K562 (cell line): ENCODE data around the gene THAP9. TPM values are rescaled to one million over a fixed set of nuclear protein-coding genes. Genes with fewer than 3 reads are reported as not detected.
A peak's percentile ranks its signal among the peaks of the same experiment; 100 is the strongest.

Source experiments
- CHCHD3 ChIP-seq: fragments of 250-450 bp; sonication (Bioruptor Pico); IDR thresholded peaks from 2 replicates; pipeline ENCODE4 v2.1.2; 2022; ENCODE audit warnings: mild to moderate bottlenecking
- FOXJ2 ChIP-seq: fragments of 200-800 bp; sonication (Bioruptor generic); IDR thresholded peaks from 2 replicates; pipeline ENCODE4 v1.6.1; 2016; ENCODE audit warnings: missing genetic modification characterization, missing compliant biosample characterization
- GATAD2B ChIP-seq: fragments of 450-650 bp; IDR thresholded peaks from 2 replicates; pipeline ENCODE4 v1.6.1; 2017; ENCODE audit warnings: mild to moderate bottlenecking, borderline replicate concordance
- HDAC2 ChIP-seq: fragments of 450-650 bp; IDR thresholded peaks from 2 replicates; pipeline ENCODE4 v1.6.1; 2016; ENCODE audit warnings: mild to moderate bottlenecking
- KLF13 ChIP-seq: fragments of 450-650 bp; IDR thresholded peaks from 2 replicates; pipeline ENCODE4 v1.6.1; 2016; ENCODE audit warnings: missing genetic modification characterization, low read depth, mild to moderate bottlenecking, missing compliant biosample characterization, moderate library complexity, borderline replicate concordance
- MTA2 ChIP-seq: fragments of 450-650 bp; IDR thresholded peaks from 2 replicates; pipeline ENCODE4 v1.6.1; 2016; ENCODE audit warnings: low read depth
- NELFE ChIP-seq: IDR thresholded peaks from 2 replicates; pipeline ENCODE4 v1.6.1; 2011; ENCODE audit warnings: mild to moderate bottlenecking; ENCODE audit not compliant: insufficient read depth, insufficient read length
- ZNF239 ChIP-seq: fragments of 250-450 bp; sonication (Bioruptor Pico); IDR thresholded peaks from 2 replicates; pipeline ENCODE4 v1.4.0; 2020; ENCODE audit warnings: mild to moderate bottlenecking
- ZNF583 ChIP-seq: fragments of 250-450 bp; sonication (Bioruptor Pico); IDR thresholded peaks from 2 replicates; pipeline ENCODE4 v1.4.0; 2020
- polyA plus RNA-seq, 8 experiments: library from polyadenylated mRNA; depleted of rRNA in 4 of 8; stranded (reverse) in 5 of 8; unstranded in 3 of 8; fragments of >200 nt; fragmentation: Nextera tagmentation in 2 of 8; fragmentation: Illumina TruSeq in 1 of 8; extraction: Ambion mirVana in 2 of 8; extraction: Trizol in 1 of 8; gene quantifications; 2 replicates each; pipeline versions ENCODE4 v1.2.1 to v1.2.3, GENCODE V29; 2011 to 2014; ENCODE audit warnings: inconsistent platforms in 1 of 8, missing spikeins in 1 of 8
- total RNA-seq, 7 experiments: library from RNA; depleted of rRNA in 6 of 7; stranded (reverse); fragments of >200 nt in 6 of 7; fragmentation: Illumina TruSeq in 2 of 7; extraction: Trizol in 2 of 7; gene quantifications; 2 replicates each; pipeline versions ENCODE4 v1.2.1 to v1.2.3, GENCODE V29; 2011 to 2021; ENCODE audit warnings: low replicate concordance in 1 of 7
- TF ChIP-seq, protein P1 (sequence below): fragments of 250-450 bp; sonication (Bioruptor Pico); IDR thresholded peaks from 2 replicates; pipeline ENCODE4 v1.5.0; 2022; ENCODE audit warnings: mild to moderate bottlenecking
- TF ChIP-seq, protein P2 (sequence below): fragments of 450-650 bp; formaldehyde crosslinking; IDR thresholded peaks from 2 replicates; pipeline ENCODE4 v1.4.0; 2020; ENCODE audit warnings: mild to moderate bottlenecking, moderate library complexity
- TF ChIP-seq, protein P3 (sequence below), 2 experiments: fragments of 450-650 bp; IDR thresholded peaks; 2 replicates each; pipeline ENCODE4 v1.6.1; 2016; ENCODE audit warnings: mild to moderate bottlenecking in 2 of 2, borderline replicate concordance in 1 of 2, low read depth in 1 of 2, moderate library complexity in 1 of 2
- TF ChIP-seq, protein P4 (sequence below): fragments of 250-450 bp; sonication (Bioruptor Pico); IDR thresholded peaks from 2 replicates; pipeline ENCODE4 v1.4.0; 2020; ENCODE audit warnings: mild to moderate bottlenecking

Gene THAP9
- total and polyA plus RNA-seq, 9 of the 15 experiments (the other 6 are each of a cell fraction or from before 2014, with no cell fraction given): 3.4 to 7.0 (median 5.4) TPM

DNA sequence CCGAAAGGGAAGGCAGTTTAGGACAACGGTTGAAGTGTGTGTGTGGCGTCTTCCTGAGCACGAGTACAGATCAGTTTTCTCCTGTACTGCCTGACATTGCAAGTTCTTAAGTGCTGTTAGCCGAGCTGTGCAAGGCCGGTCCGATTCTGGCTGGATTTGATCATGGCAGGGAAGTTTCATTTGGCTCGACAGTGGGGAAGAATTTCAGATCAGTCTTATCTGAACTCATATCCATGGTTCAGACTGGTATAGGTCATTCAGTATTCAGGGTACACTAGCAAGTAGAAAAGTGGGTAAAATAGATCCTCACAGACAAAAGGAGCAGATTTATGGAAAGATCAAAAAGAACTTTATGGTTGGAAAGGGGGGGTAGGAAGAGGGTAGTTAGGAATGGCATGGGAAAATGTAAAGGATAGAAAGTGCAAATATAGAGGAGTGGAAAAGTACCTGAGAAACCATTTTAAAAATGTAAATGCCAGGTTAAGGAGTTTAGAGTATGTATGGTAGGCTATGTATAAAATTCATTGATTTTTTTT lies 716 bp downstream of the THAP9 start (continued):
- TF ChIP-seq, protein P1, sequence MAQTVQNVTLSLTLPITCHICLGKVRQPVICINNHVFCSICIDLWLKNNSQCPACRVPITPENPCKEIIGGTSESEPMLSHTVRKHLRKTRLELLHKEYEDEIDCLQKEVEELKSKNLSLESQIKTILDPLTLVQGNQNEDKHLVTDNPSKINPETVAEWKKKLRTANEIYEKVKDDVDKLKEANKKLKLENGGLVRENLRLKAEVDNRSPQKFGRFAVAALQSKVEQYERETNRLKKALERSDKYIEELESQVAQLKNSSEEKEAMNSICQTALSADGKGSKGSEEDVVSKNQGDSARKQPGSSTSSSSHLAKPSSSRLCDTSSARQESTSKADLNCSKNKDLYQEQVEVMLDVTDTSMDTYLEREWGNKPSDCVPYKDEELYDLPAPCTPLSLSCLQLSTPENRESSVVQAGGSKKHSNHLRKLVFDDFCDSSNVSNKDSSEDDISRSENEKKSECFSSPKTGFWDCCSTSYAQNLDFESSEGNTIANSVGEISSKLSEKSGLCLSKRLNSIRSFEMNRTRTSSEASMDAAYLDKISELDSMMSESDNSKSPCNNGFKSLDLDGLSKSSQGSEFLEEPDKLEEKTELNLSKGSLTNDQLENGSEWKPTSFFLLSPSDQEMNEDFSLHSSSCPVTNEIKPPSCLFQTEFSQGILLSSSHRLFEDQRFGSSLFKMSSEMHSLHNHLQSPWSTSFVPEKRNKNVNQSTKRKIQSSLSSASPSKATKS (CRISPR knock-in tag): no peak
- TF ChIP-seq GATAD2B (no peak), ZNF239 (no peak), HDAC2 (0 out of 2 replicates have a peak, but pooled peaks have one; percentile 4), ZNF583 (CRISPR knock-in tag) (no peak), CHCHD3 (CRISPR knock-in tag) (no peak), NELFE (no peak), MTA2 (peak; percentile 28; the same call in 1 of the 2 replicates), KLF13 (tag) (no peak), FOXJ2 (tag) (no peak)
- TF ChIP-seq, protein P2, sequence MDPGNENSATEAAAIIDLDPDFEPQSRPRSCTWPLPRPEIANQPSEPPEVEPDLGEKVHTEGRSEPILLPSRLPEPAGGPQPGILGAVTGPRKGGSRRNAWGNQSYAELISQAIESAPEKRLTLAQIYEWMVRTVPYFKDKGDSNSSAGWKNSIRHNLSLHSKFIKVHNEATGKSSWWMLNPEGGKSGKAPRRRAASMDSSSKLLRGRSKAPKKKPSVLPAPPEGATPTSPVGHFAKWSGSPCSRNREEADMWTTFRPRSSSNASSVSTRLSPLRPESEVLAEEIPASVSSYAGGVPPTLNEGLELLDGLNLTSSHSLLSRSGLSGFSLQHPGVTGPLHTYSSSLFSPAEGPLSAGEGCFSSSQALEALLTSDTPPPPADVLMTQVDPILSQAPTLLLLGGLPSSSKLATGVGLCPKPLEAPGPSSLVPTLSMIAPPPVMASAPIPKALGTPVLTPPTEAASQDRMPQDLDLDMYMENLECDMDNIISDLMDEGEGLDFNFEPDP (CRISPR knock-in tag): no peak
- TF ChIP-seq, protein P3, sequence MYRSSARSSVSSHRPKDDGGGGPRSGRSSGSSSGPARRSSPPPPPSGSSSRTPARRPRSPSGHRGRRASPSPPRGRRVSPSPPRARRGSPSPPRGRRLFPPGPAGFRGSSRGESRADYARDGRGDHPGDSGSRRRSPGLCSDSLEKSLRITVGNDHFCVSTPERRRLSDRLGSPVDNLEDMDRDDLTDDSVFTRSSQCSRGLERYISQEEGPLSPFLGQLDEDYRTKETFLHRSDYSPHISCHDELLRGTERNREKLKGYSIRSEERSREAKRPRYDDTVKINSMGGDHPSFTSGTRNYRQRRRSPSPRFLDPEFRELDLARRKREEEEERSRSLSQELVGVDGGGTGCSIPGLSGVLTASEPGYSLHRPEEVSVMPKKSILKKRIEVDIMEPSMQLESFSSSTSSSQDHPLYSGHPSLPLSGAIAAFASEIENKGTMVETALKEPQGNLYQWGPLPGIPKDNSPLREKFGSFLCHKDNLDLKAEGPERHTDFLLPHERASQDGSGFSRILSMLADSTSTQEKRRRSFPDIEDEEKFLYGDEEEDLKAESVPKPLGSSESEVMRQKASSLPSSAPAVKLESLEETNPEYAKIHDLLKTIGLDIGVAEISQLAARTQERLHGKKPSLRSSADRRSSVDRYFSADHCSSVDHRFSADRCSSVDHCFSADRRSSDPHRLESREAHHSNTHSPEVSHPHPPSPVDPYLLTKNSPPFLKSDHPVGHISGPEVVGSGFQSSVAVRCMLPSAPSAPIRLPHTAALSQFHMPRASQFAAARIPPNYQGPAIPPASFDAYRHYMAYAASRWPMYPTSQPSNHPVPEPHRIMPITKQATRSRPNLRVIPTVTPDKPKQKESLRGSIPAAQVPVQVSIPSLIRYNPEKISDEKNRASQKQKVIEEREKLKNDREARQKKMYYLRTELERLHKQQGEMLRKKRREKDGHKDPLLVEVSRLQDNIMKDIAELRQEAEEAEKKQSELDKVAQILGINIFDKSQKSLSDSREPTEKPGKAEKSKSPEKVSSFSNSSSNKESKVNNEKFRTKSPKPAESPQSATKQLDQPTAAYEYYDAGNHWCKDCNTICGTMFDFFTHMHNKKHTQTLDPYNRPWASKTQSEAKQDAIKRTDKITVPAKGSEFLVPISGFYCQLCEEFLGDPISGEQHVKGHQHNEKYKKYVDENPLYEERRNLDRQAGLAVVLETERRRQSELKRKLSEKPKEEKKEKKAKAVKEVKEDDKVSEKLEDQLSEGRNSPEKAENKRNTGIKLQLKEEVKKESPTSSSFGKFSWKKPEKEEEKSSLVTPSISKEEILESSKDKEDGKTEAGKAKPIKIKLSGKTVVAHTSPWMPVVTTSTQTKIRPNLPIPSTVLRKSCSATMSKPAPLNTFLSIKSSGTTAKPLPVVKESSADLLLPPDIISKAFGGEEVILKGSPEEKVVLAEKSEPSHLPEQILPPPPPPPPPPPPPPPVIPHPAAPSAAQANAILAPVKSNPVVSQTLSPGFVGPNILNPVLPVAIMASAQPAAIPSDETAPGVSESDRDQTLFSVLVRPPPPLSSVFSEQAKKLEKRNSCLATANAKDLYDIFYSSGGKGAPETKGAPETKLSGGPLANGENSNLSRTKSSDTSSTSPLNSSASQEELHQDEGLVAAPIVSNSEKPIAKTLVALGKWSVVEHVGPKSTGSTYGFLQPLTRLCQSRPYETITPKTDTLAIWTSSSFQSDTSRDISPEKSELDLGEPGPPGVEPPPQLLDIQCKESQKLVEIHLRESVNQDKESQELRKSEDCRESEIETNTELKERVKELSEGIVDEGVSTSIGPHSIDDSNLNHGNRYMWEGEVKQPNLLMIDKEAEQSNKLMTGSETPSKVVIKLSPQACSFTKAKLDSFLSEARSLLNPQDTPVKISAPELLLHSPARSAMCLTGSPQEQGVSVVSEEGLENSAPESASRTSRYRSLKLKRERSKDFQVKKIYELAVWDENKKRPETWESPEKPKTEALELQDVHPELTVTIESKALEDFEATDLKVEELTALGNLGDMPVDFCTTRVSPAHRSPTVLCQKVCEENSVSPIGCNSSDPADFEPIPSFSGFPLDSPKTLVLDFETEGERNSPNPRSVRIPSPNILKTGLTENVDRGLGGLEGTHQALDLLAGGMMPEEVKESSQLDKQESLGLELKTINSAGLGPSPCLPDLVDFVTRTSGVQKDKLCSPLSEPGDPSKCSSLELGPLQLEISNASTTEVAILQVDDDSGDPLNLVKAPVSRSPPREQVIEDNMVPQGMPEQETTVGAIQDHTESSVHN (IDR thresholded peaks at IDR 0.05; ENCODE audit: borderline replicate concordance in 1 of 2, low read depth in 1 of 2): 0 out of 4 replicates have a peak, but pooled peaks of 1 of the 2 experiments have one; percentile 38
- TF ChIP-seq, protein P4, sequence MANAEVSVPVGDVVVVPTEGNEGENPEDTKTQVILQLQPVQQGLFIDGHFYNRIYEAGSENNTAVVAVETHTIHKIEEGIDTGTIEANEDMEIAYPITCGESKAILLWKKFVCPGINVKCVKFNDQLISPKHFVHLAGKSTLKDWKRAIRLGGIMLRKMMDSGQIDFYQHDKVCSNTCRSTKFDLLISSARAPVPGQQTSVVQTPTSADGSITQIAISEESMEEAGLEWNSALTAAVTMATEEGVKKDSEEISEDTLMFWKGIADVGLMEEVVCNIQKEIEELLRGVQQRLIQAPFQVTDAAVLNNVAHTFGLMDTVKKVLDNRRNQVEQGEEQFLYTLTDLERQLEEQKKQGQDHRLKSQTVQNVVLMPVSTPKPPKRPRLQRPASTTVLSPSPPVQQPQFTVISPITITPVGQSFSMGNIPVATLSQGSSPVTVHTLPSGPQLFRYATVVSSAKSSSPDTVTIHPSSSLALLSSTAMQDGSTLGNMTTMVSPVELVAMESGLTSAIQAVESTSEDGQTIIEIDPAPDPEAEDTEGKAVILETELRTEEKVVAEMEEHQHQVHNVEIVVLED (CRISPR knock-in tag): no peak
